Tibial nerve (tissue), 4 donors: ENCODE data around the gene HNRNPAB. TPM values are rescaled to one million over a fixed set of nuclear protein-coding genes. Genes with fewer than 3 reads are reported as not detected.

ENCODE experiments used
- DNase-seq, 2 donors: peaks; one replicate each; pipeline ENCODE4 v3.0.0-alpha.2; 2019; ENCODE audit warnings: low spot score in 2 of 2
- H3K27ac ChIP-seq, 4 donors: fragments of 200-600 bp; sonication (generic) in 3 of 4; one replicate each; pipeline ENCODE4 v1.5.1; 2017 to 2019; ENCODE audit warnings: mild to moderate bottlenecking in 1 of 4
- H3K27me3 ChIP-seq, 2 donors: fragments of 200-600 bp; sonication (generic) in 1 of 2; one replicate each; pipeline versions ENCODE4 v1.5.1 to v1.6.0; 2017 to 2019
- H3K36me3 ChIP-seq, 3 donors: fragments of 200-600 bp; sonication (generic); one replicate each; pipeline ENCODE4 v1.5.1; 2018 to 2019
- H3K4me1 ChIP-seq, 4 donors: fragments of 200-600 bp; sonication (generic) in 3 of 4; one replicate each; pipeline ENCODE4 v1.5.1; 2017 to 2019
- H3K4me3 ChIP-seq, 4 donors: fragments of 200-600 bp; sonication (generic) in 3 of 4; one replicate each; pipeline ENCODE4 v1.5.1; 2017 to 2019; ENCODE audit warnings: mild to moderate bottlenecking in 1 of 4, moderate library complexity in 1 of 4
- H3K9me3 ChIP-seq, 4 donors: fragments of 200-600 bp; sonication (generic) in 3 of 4; one replicate each; pipeline ENCODE4 v1.5.1; 2017 to 2019
- EP300 ChIP-seq, 2 donors: sonication (generic); formaldehyde crosslinking; IDR thresholded peaks; one replicate each; pipeline ENCODE4 v1.6.1; 2017; ENCODE audit warnings: antibody characterized with exemption in 2 of 2, mild to moderate bottlenecking in 1 of 2
- POLR2A ChIP-seq, 2 donors: fragments of 450-650 bp; IDR thresholded peaks; one replicate each; pipeline ENCODE4 v1.6.1; 2017; ENCODE audit warnings: antibody characterized with exemption in 2 of 2, mild to moderate bottlenecking in 2 of 2, moderate library complexity in 2 of 2
- WGBS, 2 donors: methylation state at CpG; one replicate each; pipeline ENCODE4 v1.1.5; 2018; 5-methylcytosine and 5-hydroxymethylcytosine counted together
- total RNA-seq, 4 donors: library from RNA; depleted of rRNA; stranded (reverse); fragments of >200 nt; gene quantifications; one replicate each; pipeline ENCODE4 v1.1.0, GENCODE V29; 2016
- TF ChIP-seq, protein P1 (sequence below), 5 experiments: fragments of 200-600 bp in 3 of 5; fragments of 450-650 bp in 2 of 5; sonication (generic) in 3 of 5; IDR thresholded peaks; one replicate each; pipeline ENCODE4 v1.5.1; 2016 to 2019; ENCODE audit warnings: antibody characterized with exemption in 5 of 5, mild to moderate bottlenecking in 3 of 5, moderate library complexity in 2 of 5

The HNRNPAB gene
- total RNA-seq, 4 donors from 2014 or later = 92.0 to 135 (median 122) TPM

GRCh38 chr5:178245389-178245788, 41.1 kb downstream of the HNRNPAB start:
- no peak for DNase-seq
- Histone ChIP-seq H3K4me3 (no peak overlapping the region), H3K27ac (no peak overlapping the region), H3K36me3 (no peaks in the 10 kb centered on the region), H3K4me1 (peaks cover 0 to 10% (median 0%) of the 10 kb centered on the region in 4 donors), H3K9me3 (no peaks in the 10 kb centered on the region), H3K27me3 (no peaks in the 10 kb centered on the region)
- WGBS, 2 donors = 86 to 92% methylated on average over 2 of the region's 2 CpGs
- no peak for TF ChIP-seq EP300 (IDR thresholded peaks at IDR 0.05)
- TF ChIP-seq, protein P1, sequence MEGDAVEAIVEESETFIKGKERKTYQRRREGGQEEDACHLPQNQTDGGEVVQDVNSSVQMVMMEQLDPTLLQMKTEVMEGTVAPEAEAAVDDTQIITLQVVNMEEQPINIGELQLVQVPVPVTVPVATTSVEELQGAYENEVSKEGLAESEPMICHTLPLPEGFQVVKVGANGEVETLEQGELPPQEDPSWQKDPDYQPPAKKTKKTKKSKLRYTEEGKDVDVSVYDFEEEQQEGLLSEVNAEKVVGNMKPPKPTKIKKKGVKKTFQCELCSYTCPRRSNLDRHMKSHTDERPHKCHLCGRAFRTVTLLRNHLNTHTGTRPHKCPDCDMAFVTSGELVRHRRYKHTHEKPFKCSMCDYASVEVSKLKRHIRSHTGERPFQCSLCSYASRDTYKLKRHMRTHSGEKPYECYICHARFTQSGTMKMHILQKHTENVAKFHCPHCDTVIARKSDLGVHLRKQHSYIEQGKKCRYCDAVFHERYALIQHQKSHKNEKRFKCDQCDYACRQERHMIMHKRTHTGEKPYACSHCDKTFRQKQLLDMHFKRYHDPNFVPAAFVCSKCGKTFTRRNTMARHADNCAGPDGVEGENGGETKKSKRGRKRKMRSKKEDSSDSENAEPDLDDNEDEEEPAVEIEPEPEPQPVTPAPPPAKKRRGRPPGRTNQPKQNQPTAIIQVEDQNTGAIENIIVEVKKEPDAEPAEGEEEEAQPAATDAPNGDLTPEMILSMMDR (IDR thresholded peaks at IDR 0.05) = no peak
- TF ChIP-seq POLR2A (IDR thresholded peaks at IDR 0.05) = no peak

DNA sequence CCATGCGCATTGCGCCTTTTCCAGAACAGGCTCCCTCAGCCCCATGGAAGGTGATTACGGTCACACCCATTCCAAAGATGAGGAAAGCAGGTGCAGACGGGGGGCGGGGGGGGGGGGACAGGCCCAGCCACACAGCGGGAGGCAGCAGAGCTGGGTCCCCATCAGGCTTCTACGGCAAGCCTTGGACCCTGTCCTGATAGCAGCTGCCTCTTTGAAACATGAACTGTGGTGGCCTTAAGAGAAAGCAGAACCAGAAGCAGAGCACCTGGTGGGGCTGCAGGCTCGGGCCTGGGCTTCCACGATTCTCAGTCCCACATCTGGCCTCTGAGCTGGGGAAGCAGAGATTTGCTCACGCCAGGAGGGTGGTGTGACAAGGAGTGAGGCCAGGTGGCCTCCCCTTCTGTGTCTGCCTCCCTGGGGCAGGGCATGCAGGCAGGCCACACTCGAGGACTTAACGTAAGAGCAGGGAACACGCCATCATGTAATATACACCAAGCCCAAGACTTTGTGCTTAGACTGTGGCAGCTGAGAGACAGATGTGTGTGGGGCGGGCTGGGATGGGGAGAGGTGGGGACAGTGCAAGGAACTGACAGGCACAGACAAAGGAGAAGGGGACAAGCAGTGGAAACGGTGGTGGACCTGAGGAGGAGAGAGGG, 42.4 kb downstream of the HNRNPAB start:
- no peak overlapping the region for H3K4me3 ChIP-seq
- TF ChIP-seq, protein P1 (IDR thresholded peaks at IDR 0.05) = no peak
- TF ChIP-seq POLR2A (IDR thresholded peaks at IDR 0.05) (no peak), EP300 (IDR thresholded peaks at IDR 0.05) (no peak)
- WGBS, 2 donors = 70 to 77% methylated on average over 13 to 15 of the region's 15 CpGs
- DNase-seq = no peak
- H3K27ac ChIP-seq = no peak overlapping the region
- no peaks in the 10 kb centered on the region for H3K27me3 ChIP-seq
- H3K36me3 ChIP-seq = no peaks in the 10 kb centered on the region
- H3K4me1 ChIP-seq = no peaks in the 10 kb centered on the region
- no peaks in the 10 kb centered on the region for H3K9me3 ChIP-seq

- H3K4me1 ChIP-seq = no peaks in the 10 kb centered on the region
- no peak for DNase-seq
- H3K27me3 ChIP-seq = no peaks in the 10 kb centered on the region
- WGBS, 2 donors = 73 to 78% methylated on average over 21 to 24 of the region's 24 CpGs
- H3K9me3 ChIP-seq = no peaks in the 10 kb centered on the region
- H3K36me3 ChIP-seq = no peaks in the 10 kb centered on the region
- TF ChIP-seq POLR2A (IDR thresholded peaks at IDR 0.05) (no peak), EP300 (IDR thresholded peaks at IDR 0.05) (no peak)
- TF ChIP-seq, protein P1 (IDR thresholded peaks at IDR 0.05) = no peak
- no peak overlapping the region for H3K27ac ChIP-seq
- H3K4me3 ChIP-seq = no peak overlapping the region
Measured at GRCh38 chr5:178247481-178248456, 43.4 kb downstream of the HNRNPAB start.

DNA sequence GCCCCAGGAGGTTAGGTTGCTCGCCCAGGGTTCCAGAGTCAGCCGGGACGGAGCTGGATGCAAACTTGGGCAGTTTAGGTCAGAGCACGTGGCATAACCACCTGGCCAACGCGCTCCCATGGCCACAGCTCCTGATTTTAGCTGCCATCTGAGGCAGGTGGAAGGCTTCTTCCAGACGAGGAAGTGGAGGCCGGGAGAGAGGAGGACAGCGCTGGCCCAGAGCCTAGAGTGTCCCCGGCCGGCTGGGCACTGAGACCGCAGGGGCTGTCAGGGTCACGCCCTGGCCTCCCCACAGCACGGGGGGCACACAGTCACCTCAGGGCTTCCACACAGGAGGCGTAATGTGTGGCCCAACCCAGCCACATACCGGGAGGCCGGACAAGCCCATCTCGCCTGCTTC, 44.4 kb downstream of the HNRNPAB start:
- Histone ChIP-seq H3K9me3 (no peaks in the 10 kb centered on the region), H3K27ac (no peak overlapping the region), H3K36me3 (no peaks in the 10 kb centered on the region), H3K27me3 (no peaks in the 10 kb centered on the region), H3K4me3 (no peak overlapping the region), H3K4me1 (no peaks in the 10 kb centered on the region)
- no peak for DNase-seq
- TF ChIP-seq, protein P1 (IDR thresholded peaks at IDR 0.05) = no peak
- no peak for TF ChIP-seq POLR2A (IDR thresholded peaks at IDR 0.05)
- no peak for TF ChIP-seq EP300 (IDR thresholded peaks at IDR 0.05)
- 89% methylated on average over 10 to 16 of the region's 18 CpGs for WGBS, 2 donors
